Stromal cell of bone marrow (primary cell): ENCODE measurements around the gene TNNT3.
A peak's percentile ranks its signal among the peaks of the same experiment; 100 is the strongest.

Experiments
- DNase-seq: peaks from one replicate; pipeline ENCODE4 v3.0.0-alpha.2; 2012; ENCODE audit warnings: low read depth

Gene TNNT3

GRCh38 chr11:1896923-1897322 is 22.6 kb upstream of the TNNT3 start:
- no peak for DNase-seq

- no peak for DNase-seq
Observed at GRCh38 chr11:1899090-1899489, 20.4 kb upstream of the TNNT3 start.

- DNase-seq: no peak
Observed at GRCh38 chr11:1899686-1900085, 19.8 kb upstream of the TNNT3 start.

GRCh38 chr11:1906181-1906580 is 13.3 kb upstream of the TNNT3 start:
- DNase-seq: no peak

GRCh38 chr11:1906611-1907423 is 12.7 kb upstream of the TNNT3 start:
- no peak for DNase-seq

- DNase-seq: no peak
Observed at GRCh38 chr11:1908618-1909017, 10.9 kb upstream of the TNNT3 start.

- DNase-seq: no peak
Observed at GRCh38 chr11:1909524-1909923, 10.0 kb upstream of the TNNT3 start.

GRCh38 chr11:1912289-1912878 is 7.1 kb upstream of the TNNT3 start:
- no peak for DNase-seq

- no peak for DNase-seq
Observed at GRCh38 chr11:1913271-1914060, 6.0 kb upstream of the TNNT3 start.

GRCh38 chr11:1915795-1916131 is 3.7 kb upstream of the TNNT3 start:
- no peak for DNase-seq

GRCh38 chr11:1916132-1916985 is 3.1 kb upstream of the TNNT3 start:
- DNase-seq: no peak

- DNase-seq: no peak
Observed at GRCh38 chr11:1916986-1917522, 2.4 kb upstream of the TNNT3 start.

GRCh38 chr11:1917523-1918435 is 1.7 kb upstream of the TNNT3 start:
- DNase-seq: no peak

- DNase-seq: no peak
Observed at GRCh38 chr11:1918436-1919315, 827 bp upstream of the TNNT3 start.

- no peak for DNase-seq
Observed at GRCh38 chr11:1920128-1920908, 815 bp downstream of the TNNT3 start.

GRCh38 chr11:1920909-1921573 is 1.5 kb downstream of the TNNT3 start:
- DNase-seq: no peak

- peak; percentile 27 for DNase-seq
Observed at GRCh38 chr11:1921574-1922141, 2.2 kb downstream of the TNNT3 start.

GRCh38 chr11:1922481-1923081 is 3.1 kb downstream of the TNNT3 start:
- DNase-seq: no peak
